IMR-90 (cell line): ENCODE data around the gene IFT57. TPM values are rescaled to one million over a fixed set of nuclear protein-coding genes. Genes with fewer than 3 reads are reported as not detected.

Experiments
- ATAC-seq: fragments of 200-7000 bp; cut with Tn5 transposase; 2 replicates; pipeline ENCODE4 v1.9.1; 2020; ENCODE audit warnings: low read depth, mild to moderate bottlenecking, moderate library complexity
- BruUV-seq: library from RNA; stranded (reverse); fragments of 400-500 nt; replicated peaks from 2 replicates; lab custom pipeline; 2021; lab: Mats Ljungman, UMichigan
- CTCF ChIA-PET: fragments of 300-600 bp; formaldehyde crosslinking; extraction: SDS; loops from one replicate; lab custom pipeline; 2021; ENCODE audit warnings: antibody characterized with exemption; lab: Yijun Ruan, JAX
- POLR2A ChIA-PET: fragments of 300-600 bp; sonication (Branson Sonifier 250); formaldehyde crosslinking; loops from one replicate; lab custom pipeline; 2022; ENCODE audit warnings: antibody characterized with exemption; ENCODE audit not compliant: unreplicated experiment; lab: Charles Lee
- DNase-seq: peaks from one replicate; pipeline ENCODE4 v3.0.0; 2013
- H2AFZ ChIP-seq: replicated peaks from 2 replicates; pipeline ENCODE3; 2013; ENCODE audit warnings: low read length, mild to moderate bottlenecking; ENCODE audit not compliant: poor library complexity
- H2AK5ac ChIP-seq: 2 replicates; pipeline ENCODE4 v1.6.1; 2013; ENCODE audit warnings: low read depth, low read length, inconsistent platforms
- H2AK9ac ChIP-seq: replicated peaks from 2 replicates; pipeline ENCODE3; 2013; ENCODE audit warnings: mild to moderate bottlenecking, low read depth, low read length, moderate library complexity; ENCODE audit not compliant: poor library complexity
- H2BK120ac ChIP-seq: 2 replicates; pipeline ENCODE4 v1.6.1; 2013; ENCODE audit warnings: low read depth, low read length, inconsistent platforms
- H2BK15ac ChIP-seq: 3 replicates; pipeline ENCODE4 v1.6.1; 2013; ENCODE audit warnings: low read depth, low read length, inconsistent platforms
- H2BK20ac ChIP-seq: 2 replicates; pipeline ENCODE4 v1.6.1; 2013; ENCODE audit warnings: low read depth, mild to moderate bottlenecking, inconsistent platforms, low read length, moderate library complexity
- H2BK5ac ChIP-seq: 2 replicates; pipeline ENCODE4 v1.6.1; 2013; ENCODE audit warnings: mild to moderate bottlenecking, low read depth, low read length, inconsistent platforms; ENCODE audit not compliant: poor library complexity, severe bottlenecking
- H3K14ac ChIP-seq: replicated peaks from 2 replicates; pipeline ENCODE4 v1.6.1; 2013; ENCODE audit warnings: low read depth, low read length, inconsistent platforms
- H3K18ac ChIP-seq: 2 replicates; pipeline ENCODE4 v1.6.1; 2013; ENCODE audit warnings: low read depth, low read length, control low read depth
- H3K23ac ChIP-seq: 2 replicates; pipeline ENCODE4 v1.6.1; 2013; ENCODE audit warnings: low read depth, low read length, inconsistent platforms
- H3K27ac ChIP-seq: 2 replicates; pipeline ENCODE4 v1.5.1; 2013; ENCODE audit warnings: mild to moderate bottlenecking, control low read depth, low read length; ENCODE audit not compliant: insufficient read depth
- H3K27me3 ChIP-seq: 2 replicates; pipeline ENCODE4 v1.6.1; 2013; ENCODE audit warnings: low read length; ENCODE audit not compliant: control insufficient read depth, insufficient read depth
- H3K36me3 ChIP-seq: 2 replicates; pipeline ENCODE4 v1.6.1; 2013; ENCODE audit warnings: low read length, mixed read lengths; ENCODE audit not compliant: control insufficient read depth, insufficient read depth
- H3K4ac ChIP-seq: 2 replicates; pipeline ENCODE4 v1.6.1; 2013; ENCODE audit warnings: low read depth, low read length, inconsistent platforms
- H3K4me1 ChIP-seq: 2 replicates; pipeline ENCODE4 v1.6.1; 2013; ENCODE audit warnings: low read length, mixed read lengths; ENCODE audit not compliant: control insufficient read depth, insufficient read depth
- H3K4me2 ChIP-seq: 2 replicates; pipeline ENCODE4 v1.6.1; 2013; ENCODE audit warnings: low read depth, mild to moderate bottlenecking, control low read depth, low read length, moderate library complexity
- H3K4me3 ChIP-seq: 2 replicates; pipeline ENCODE4 v1.5.1; 2013; ENCODE audit warnings: low read depth, mild to moderate bottlenecking, control low read depth, low read length, moderate library complexity; ENCODE audit not compliant: insufficient read depth
- H3K56ac ChIP-seq: 2 replicates; pipeline ENCODE4 v1.6.1; 2013; ENCODE audit warnings: low read length, inconsistent platforms; ENCODE audit not compliant: insufficient read depth; ENCODE audit errors: extremely low read depth
- H3K79me1 ChIP-seq, 2 experiments: 2 replicates each; pipeline ENCODE4 v1.6.1; 2013; ENCODE audit warnings: low read length in 2 of 2, inconsistent platforms in 1 of 2, low read depth in 1 of 2
- H3K9ac ChIP-seq: 2 replicates; pipeline ENCODE4 v1.6.1; 2013; ENCODE audit warnings: low read depth, low read length, control low read depth
- H3K9me1 ChIP-seq: 2 replicates; pipeline ENCODE4 v1.6.1; 2013; ENCODE audit warnings: low read length, inconsistent platforms; ENCODE audit not compliant: insufficient read depth
- H3K9me3 ChIP-seq: 2 replicates; pipeline ENCODE4 v1.6.1; 2013; ENCODE audit warnings: low read length; ENCODE audit not compliant: control insufficient read depth, insufficient read depth
- H4K20me1 ChIP-seq: 2 replicates; pipeline ENCODE4 v1.6.1; 2013; ENCODE audit warnings: low read length, inconsistent platforms; ENCODE audit not compliant: insufficient read depth
- H4K5ac ChIP-seq: 2 replicates; pipeline ENCODE4 v1.6.1; 2013; ENCODE audit warnings: mild to moderate bottlenecking, low read depth, low read length, control low read depth
- H4K8ac ChIP-seq, 2 experiments: 2 replicates each; pipeline ENCODE4 v1.6.1; 2013; ENCODE audit warnings: low read depth in 2 of 2, low read length in 2 of 2, control low read depth in 1 of 2, inconsistent platforms in 1 of 2
- H4K91ac ChIP-seq: 2 replicates; pipeline ENCODE4 v1.6.1; 2013; ENCODE audit warnings: low read depth, low read length, inconsistent platforms; ENCODE audit not compliant: insufficient read depth
- CEBPB ChIP-seq: IDR thresholded peaks from 2 replicates; pipeline ENCODE4 v1.6.1; 2012; ENCODE audit warnings: low read depth, low read length, improper control_type of control experiment
- SMC3 ChIP-seq: fragments of 150-350 bp; IDR thresholded peaks from 2 replicates; pipeline ENCODE4 v1.6.1; 2016; ENCODE audit warnings: low read depth, mild to moderate bottlenecking, antibody characterized with exemption, low read length, moderate library complexity
- WGBS, 2 experiments: methylation state at CpG; one replicate each; pipeline versions ENCODE4 v1.1.5 to v1.1.7; 2013; ENCODE audit warnings: missing lambda C conversion rate in 2 of 2; ENCODE audit not compliant: insufficient read length in 1 of 2; ENCODE audit errors: extremely low coverage in 2 of 2; 5-methylcytosine and 5-hydroxymethylcytosine counted together
- dilution Hi-C: fragments of 300-500 bp; cut with HindIII; formaldehyde crosslinking; loops from one replicate; pipeline ENCODE4 v1.14.3; 2018; ENCODE audit warnings: low sequenced_read_pairs; ENCODE audit not compliant: unreplicated experiment
- in situ Hi-C: fragments of 300-500 bp; cut with MboI; formaldehyde crosslinking; loops from 3 replicates; pipeline ENCODE4 v1.14.3; 2019; ENCODE audit warnings: low sequenced_read_pairs, inconsistent platforms, mixed read lengths
- intact Hi-C: fragments of 100-400 bp; cut with micrococcal nuclease; formaldehyde crosslinking; loops from 2 replicates; pipeline ENCODE4 v1.10.0; 2022
- polyA plus RNA-seq, 3 experiments: library from polyadenylated mRNA; depleted of rRNA; stranded (reverse); fragments of >200 nt; gene quantifications; 2 replicates each; pipeline ENCODE4 v1.2.3, GENCODE V29; 2012; ENCODE audit warnings: low replicate concordance in 1 of 3
- total RNA-seq: library from RNA; depleted of rRNA; stranded (reverse); fragments of >200 nt; gene quantifications from 2 replicates; pipeline ENCODE4 v1.2.3, GENCODE V29; 2012

Gene IFT57
- total and polyA plus RNA-seq, 2 of the 4 experiments (the other 2 are of a cell fraction) = 30.0 to 35.3 TPM

DNA sequence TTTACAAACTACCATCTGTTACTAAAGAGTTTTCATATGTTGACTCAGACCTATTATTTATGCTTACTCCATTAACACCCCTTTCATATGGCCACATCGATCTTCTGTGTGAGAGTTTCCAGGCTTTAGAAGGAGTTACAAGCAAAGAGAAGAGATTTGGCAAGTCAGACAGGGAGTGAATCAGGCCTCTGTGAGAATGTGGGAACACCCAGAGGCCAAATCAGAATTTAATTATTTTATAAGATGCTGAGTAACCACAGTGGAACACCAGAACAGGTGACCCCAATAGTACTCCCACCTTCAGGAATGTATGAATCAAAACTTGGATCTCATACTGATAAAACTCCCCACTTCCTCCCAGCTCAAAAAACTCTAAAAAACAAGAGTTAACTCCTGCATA lies 42.0 kb downstream of the IFT57 start:
- peak overlapping the region; percentile 49 for H2BK5ac ChIP-seq
- peak overlapping the region; percentile 2; the same call in 1 of the 2 replicates for H2BK20ac ChIP-seq
- H3K27ac ChIP-seq = no peak overlapping the region
- ATAC-seq (peak; percentile 19; the same call in 1 of the 2 replicates), DNase-seq (peak; percentile 79)
- intact Hi-C loops = no loop called here
- H3K14ac ChIP-seq = no peak overlapping the region
- 0 out of 3 replicates have a peak overlapping the region, but pooled peaks have one; percentile 11 for H2BK15ac ChIP-seq
- no peaks in the 10 kb centered on the region for H4K20me1 ChIP-seq
- H3K56ac ChIP-seq = no peak overlapping the region
- no peak overlapping the region for H4K5ac ChIP-seq
- dilution Hi-C loops = no loop called here
- ChIA-PET POLR2A (no interaction called here), CTCF (no interaction called here)
- no peaks in the 10 kb centered on the region for H3K36me3 ChIP-seq
- H3K4me1 ChIP-seq = peaks cover 7% of the 10 kb centered on the region
- BruUV-seq = no TSS peak
- H3K18ac ChIP-seq = no peak overlapping the region
- peaks cover 0 to 6% of the 10 kb centered on the region in 2 experiments; a peak in 1 of 4 replicates for H3K79me1 ChIP-seq
- H2AFZ ChIP-seq = no peak overlapping the region
- peaks cover 2% of the 10 kb centered on the region; the same call in 1 of the 2 replicates for H3K9me1 ChIP-seq
- no peak overlapping the region for H2AK5ac ChIP-seq
- H3K4me3 ChIP-seq = no peak overlapping the region
- no peak overlapping the region for H3K9ac ChIP-seq
- no peaks in the 10 kb centered on the region for H3K27me3 ChIP-seq
- no peak overlapping the region for H4K91ac ChIP-seq
- no peak overlapping the region for H2AK9ac ChIP-seq
- H3K9me3 ChIP-seq = peaks cover under 1% of the 10 kb centered on the region; the same call in 1 of the 2 replicates
- TF ChIP-seq CEBPB = peak; percentile 15; the same call in 1 of the 2 replicates
- no peak for TF ChIP-seq SMC3
- no peak overlapping the region for H3K23ac ChIP-seq
- H4K8ac ChIP-seq = no peak overlapping the region
- H3K4me2 ChIP-seq = no peak overlapping the region
- in situ Hi-C loops = no loop called here
- no CpG with 5 or more reads among the region's 1 CpG for WGBS, 2 experiments
- peak overlapping the region; percentile 24; the same call in 1 of the 2 replicates for H2BK120ac ChIP-seq
- H3K4ac ChIP-seq = no peak overlapping the region
